GM19372 (cell line): ENCODE data around the gene OR10H5.
A peak's percentile ranks its signal among the peaks of the same experiment; 100 is the strongest.
"Not testable (repeated sequence)": the region's sequence is repeated elsewhere in the genome, so short reads cannot be mapped to it uniquely, and the experiment has no call there.

Experiments
- ATAC-seq: cut with Tn5 transposase; IDR thresholded peaks from one replicate; pipeline ENCODE4 v1.9.1; 2021; ENCODE audit warnings: mild to moderate bottlenecking, low read depth, moderate library complexity; ENCODE audit not compliant: unreplicated experiment

The OR10H5 gene

GRCh38 chr19:15810335-15810734 lies 22.9 kb downstream of the OR10H5 start:
- no peak for ATAC-seq

GRCh38 chr19:15811476-15811875 lies 24.0 kb downstream of the OR10H5 start:
- ATAC-seq: no peak

GRCh38 chr19:15812060-15812722 lies 24.7 kb downstream of the OR10H5 start:
- ATAC-seq: no peak

- no peak for ATAC-seq
Measured at GRCh38 chr19:15813916-15814315, 26.5 kb downstream of the OR10H5 start.

GRCh38 chr19:15815306-15815705 lies 27.8 kb downstream of the OR10H5 start, which contains the start of gene OR10H1:
TSS of gene OR10H1 (minus strand) at chr19:15815664. CDS start at chr19:15808037, 7,627 bp downstream.
- ATAC-seq: no peak

GRCh38 chr19:15820646-15821045 lies 33.2 kb downstream of the OR10H5 start:
- ATAC-seq: no peak

GRCh38 chr19:15825753-15826152 lies 38.3 kb downstream of the OR10H5 start:
- ATAC-seq: no peak

GRCh38 chr19:15828121-15828610 lies 40.7 kb downstream of the OR10H5 start:
- ATAC-seq: no peak

GRCh38 chr19:15828611-15829305 lies 41.3 kb downstream of the OR10H5 start:
- ATAC-seq: not testable (repeated sequence)

GRCh38 chr19:15829306-15829698 lies 41.8 kb downstream of the OR10H5 start:
- ATAC-seq: no peak

GRCh38 chr19:15829786-15830185 lies 42.3 kb downstream of the OR10H5 start:
- no peak for ATAC-seq

GRCh38 chr19:15831626-15832025 lies 44.2 kb downstream of the OR10H5 start:
- ATAC-seq: no peak

GRCh38 chr19:15834232-15834631 lies 46.8 kb downstream of the OR10H5 start:
- ATAC-seq: not testable (repeated sequence)

- not testable (repeated sequence) for ATAC-seq
Measured at GRCh38 chr19:15835565-15836329, 48.3 kb downstream of the OR10H5 start.

GRCh38 chr19:15836330-15837220 lies 49.1 kb downstream of the OR10H5 start:
- ATAC-seq: peak; percentile 91

- ATAC-seq: no peak
Measured at GRCh38 chr19:15837221-15837731, 49.8 kb downstream of the OR10H5 start.

GRCh38 chr19:15838351-15838750 lies 50.9 kb downstream of the OR10H5 start:
- ATAC-seq: no peak

- not testable (repeated sequence) for ATAC-seq
Measured at GRCh38 chr19:15839888-15840287, 52.4 kb downstream of the OR10H5 start.

GRCh38 chr19:15840833-15841232 lies 53.4 kb downstream of the OR10H5 start:
- ATAC-seq: no peak
